T-cell (primary cell): ENCODE measurements around the gene CYP1B1. TPM values are rescaled to one million over a fixed set of nuclear protein-coding genes. Genes with fewer than 3 reads are reported as not detected.
"Not testable (repeated sequence)": the region's sequence is repeated elsewhere in the genome, so short reads cannot be mapped to it uniquely, and the experiment has no call there.

Source experiments
- ATAC-seq, 4 experiments: fragments of 200-7000 bp in 3 of 4; fragments of 150-1000 bp in 1 of 4; cut with Tn5 transposase; replicated peaks in 1 of 4; 1 replicate in 3 of 4; 2 replicates in 1 of 4; pipeline ENCODE4 v1.10.0; 2021; ENCODE audit warnings: moderate library complexity in 3 of 4, mild to moderate bottlenecking in 2 of 4, moderate number of reproducible peaks in 1 of 4
- CTCF ChIA-PET, 2 donors: fragments of 300-600 bp; sonication (Branson Sonifier 250); formaldehyde crosslinking; loops; one replicate each; lab custom pipeline; 2022; ENCODE audit warnings: antibody characterized with exemption in 2 of 2; lab: Charles Lee
- POLR2A ChIA-PET, 2 donors: fragments of 300-600 bp; sonication (Branson Sonifier 250); formaldehyde crosslinking; loops; one replicate each; lab custom pipeline; 2022; ENCODE audit warnings: antibody characterized with exemption in 2 of 2; lab: Charles Lee
- DNase-seq, 35 experiments: peaks; one replicate each; pipeline versions ENCODE4 v3.0.0 to v3.0.0-alpha.2; 2013 to 2023
- H3K27ac ChIP-seq: one replicate; pipeline ENCODE4 v1.5.1; 2013; ENCODE audit warnings: low read length
- H3K27me3 ChIP-seq, 2 experiments: replicated peaks in 1 of 2; 1 replicate in 1 of 2; 2 replicates in 1 of 2; pipeline versions ENCODE4 v1.6.1 to v1.7.0; 2013; ENCODE audit warnings: low read length in 1 of 2, mixed read lengths in 1 of 2; ENCODE audit not compliant: control insufficient read depth in 2 of 2, insufficient read depth in 2 of 2; ENCODE audit errors: extremely low read depth in 1 of 2
- H3K36me3 ChIP-seq, 2 donors: 1 replicate in 1 of 2; 2 replicates in 1 of 2; pipeline versions ENCODE4 v1.6.1 to v1.7.0; 2013; ENCODE audit warnings: low read length in 1 of 2; ENCODE audit not compliant: control insufficient read depth in 2 of 2, insufficient read depth in 1 of 2; ENCODE audit errors: extremely low read depth in 1 of 2
- H3K4me1 ChIP-seq, 2 experiments: 1 replicate in 1 of 2; 2 replicates in 1 of 2; pipeline versions ENCODE4 v1.6.1 to v1.7.0; 2013; ENCODE audit warnings: low read length in 2 of 2, mixed read lengths in 1 of 2; ENCODE audit not compliant: insufficient read depth in 2 of 2, control insufficient read depth in 1 of 2; ENCODE audit errors: extremely low read depth in 1 of 2
- H3K4me3 ChIP-seq, 2 donors: 1 replicate in 1 of 2; 2 replicates in 1 of 2; pipeline versions ENCODE4 v1.5.1 to v1.7.0; 2013; ENCODE audit warnings: mild to moderate bottlenecking in 2 of 2, low read length in 1 of 2, moderate library complexity in 1 of 2; ENCODE audit not compliant: control insufficient read depth in 1 of 2; ENCODE audit errors: extremely low read depth in 1 of 2
- H3K9me3 ChIP-seq: 2 replicates; pipeline ENCODE4 v1.7.0; 2013
- H3K27ac Mint-ChIP-seq, 2 donors: one replicate each; pipeline ENCODE4 v1.8.0; 2020 to 2021; ENCODE audit warnings: mild to moderate bottlenecking in 2 of 2, mixed read lengths in 2 of 2
- H3K27me3 Mint-ChIP-seq, 2 donors: one replicate each; pipeline ENCODE4 v1.8.0; 2021 to 2022; ENCODE audit warnings: mixed read lengths in 2 of 2
- H3K36me3 Mint-ChIP-seq: one replicate; pipeline ENCODE4 v1.8.0; 2021; ENCODE audit warnings: mixed read lengths
- H3K4me1 Mint-ChIP-seq, 3 donors: one replicate each; pipeline ENCODE4 v1.8.0; 2020 to 2022; ENCODE audit warnings: mixed read lengths in 3 of 3, mild to moderate bottlenecking in 1 of 3
- H3K4me3 Mint-ChIP-seq, 3 donors: one replicate each; pipeline ENCODE4 v1.8.0; 2020 to 2022; ENCODE audit warnings: mild to moderate bottlenecking in 3 of 3, mixed read lengths in 3 of 3, moderate library complexity in 3 of 3
- H3K9me3 Mint-ChIP-seq, 3 donors: one replicate each; pipeline ENCODE4 v1.8.0; 2020 to 2022; ENCODE audit warnings: mixed read lengths in 3 of 3
- WGBS: methylation state at CpG from one replicate; pipeline ENCODE4 v1.1.5; 2013; ENCODE audit warnings: missing lambda C conversion rate; ENCODE audit not compliant: insufficient coverage; 5-methylcytosine and 5-hydroxymethylcytosine counted together
- total RNA-seq, 35 experiments: library from RNA in 6 of 35; stranded (reverse) in 6 of 35; fragments of 120-200 nt in 1 of 35; gene quantifications; one replicate each; pipeline versions ENCODE4 v1.2.1 to v1.2.4 and lab custom pipeline; 2013 to 2026

The CYP1B1 gene
- total RNA-seq, 5 donors from 2014 or later (not counting 1 experiment from before 2014, with no cell fraction given): 0.66 to 0.85 (median 0.76) TPM; not detected in 2

GRCh38 chr2:38120264-38120592 is 44.3 kb upstream of the CYP1B1 start:
- POLR2A ChIA-PET: no interaction called here
- Histone ChIP-seq H3K9me3 (no peaks in the 10 kb centered on the region), H3K4me1 (no peaks in the 10 kb centered on the region), H3K4me3 (no peak overlapping the region), H3K36me3 (no peaks in the 10 kb centered on the region), H3K27me3 (peaks cover 0 to 2% of the 10 kb centered on the region in 2 experiments), H3K27ac (no peak overlapping the region)
- peaks cover 11 to 16% of the 10 kb centered on the region in 2 donors for H3K27me3 Mint-ChIP-seq
- H3K36me3 Mint-ChIP-seq: no peaks in the 10 kb centered on the region
- 50% methylated on average over 1 of the region's 2 CpGs for WGBS
- DNase-seq: no peak
- no peaks in the 10 kb centered on the region for H3K9me3 Mint-ChIP-seq
- no peak overlapping the region for H3K4me3 Mint-ChIP-seq
- no peak for ATAC-seq
- no peaks in the 10 kb centered on the region for H3K4me1 Mint-ChIP-seq
- no peak overlapping the region for H3K27ac Mint-ChIP-seq
- CTCF ChIA-PET: no interaction called here

- H3K27ac Mint-ChIP-seq: no peak overlapping the region
- H3K4me1 Mint-ChIP-seq: no peaks in the 10 kb centered on the region
- Histone ChIP-seq H3K27ac (no peak overlapping the region), H3K27me3 (peaks cover 0 to 2% of the 10 kb centered on the region in 2 experiments), H3K4me1 (no peaks in the 10 kb centered on the region), H3K36me3 (no peaks in the 10 kb centered on the region), H3K9me3 (no peaks in the 10 kb centered on the region), H3K4me3 (no peak overlapping the region)
- H3K36me3 Mint-ChIP-seq: no peaks in the 10 kb centered on the region
- CTCF ChIA-PET: interaction anchor here in 1 of 2 donors (0.5 kb wide), 1 partner anchor 962 kb away, joined by 3 read pairs; no protein-coding TSS in a partner anchor
- peaks cover 17 to 36% of the 10 kb centered on the region in 2 donors for H3K27me3 Mint-ChIP-seq
- DNase-seq (no peak), ATAC-seq (no peak)
- H3K4me3 Mint-ChIP-seq: no peak overlapping the region
- POLR2A ChIA-PET: no interaction called here
- H3K9me3 Mint-ChIP-seq: no peaks in the 10 kb centered on the region
- no CpG with 5 or more reads among the region's 3 CpGs for WGBS
Measured at GRCh38 chr2:38116762-38117161, 40.8 kb upstream of the CYP1B1 start.

GRCh38 chr2:38115216-38116032 is 39.5 kb upstream of the CYP1B1 start:
- H3K27ac Mint-ChIP-seq: no peak overlapping the region
- POLR2A ChIA-PET: no interaction called here
- Histone ChIP-seq H3K4me3 (no peak overlapping the region), H3K9me3 (no peaks in the 10 kb centered on the region), H3K27me3 (no peaks in the 10 kb centered on the region), H3K36me3 (no peaks in the 10 kb centered on the region), H3K27ac (no peak overlapping the region), H3K4me1 (no peaks in the 10 kb centered on the region)
- no peak overlapping the region for H3K4me3 Mint-ChIP-seq
- CTCF ChIA-PET: interaction anchor here (0.6 to 1.0 kb wide), 4 partner anchors 13 to 582 kb away, joined by 3 to 5 read pairs (median 3); no protein-coding TSS in a partner anchor
- DNase-seq (peak in 31 of 35 experiments; percentile 5 to 61 (median 43)), ATAC-seq (peak in 1 of 4 experiments; percentile 35)
- peaks cover 24 to 49% of the 10 kb centered on the region in 2 donors for H3K27me3 Mint-ChIP-seq
- no peaks in the 10 kb centered on the region for H3K4me1 Mint-ChIP-seq
- H3K9me3 Mint-ChIP-seq: peaks cover 0 to 3% (median 0%) of the 10 kb centered on the region in 3 donors
- WGBS: 0% methylated on average over 1 of the region's 8 CpGs
- H3K36me3 Mint-ChIP-seq: no peaks in the 10 kb centered on the region

GRCh38 chr2:38113981-38114708 is 38.2 kb upstream of the CYP1B1 start:
- peaks cover 21 to 45% of the 10 kb centered on the region in 2 donors for H3K27me3 Mint-ChIP-seq
- no peak overlapping the region for H3K4me3 ChIP-seq
- H3K36me3 ChIP-seq: no peaks in the 10 kb centered on the region
- peaks cover 0 to 3% (median 0%) of the 10 kb centered on the region in 3 donors for H3K9me3 Mint-ChIP-seq
- no peaks in the 10 kb centered on the region for H3K9me3 ChIP-seq
- no peak overlapping the region for H3K27ac Mint-ChIP-seq
- no peak overlapping the region for H3K4me3 Mint-ChIP-seq
- CTCF ChIA-PET: no interaction called here
- peaks cover 0 to 3% of the 10 kb centered on the region in 2 experiments for H3K27me3 ChIP-seq
- ATAC-seq (no peak), DNase-seq (no peak)
- H3K4me1 ChIP-seq: no peaks in the 10 kb centered on the region
- WGBS: 51% methylated on average over 3 of the region's 4 CpGs
- POLR2A ChIA-PET: no interaction called here
- H3K4me1 Mint-ChIP-seq: no peaks in the 10 kb centered on the region
- no peak overlapping the region for H3K27ac ChIP-seq
- H3K36me3 Mint-ChIP-seq: no peaks in the 10 kb centered on the region

- H3K36me3 Mint-ChIP-seq: no peaks in the 10 kb centered on the region
- H3K27ac ChIP-seq: no peak overlapping the region
- no peak overlapping the region for H3K4me3 Mint-ChIP-seq
- 75% methylated on average over 2 of the region's 3 CpGs for WGBS
- no peaks in the 10 kb centered on the region for H3K36me3 ChIP-seq
- H3K4me1 ChIP-seq: no peaks in the 10 kb centered on the region
- ChIA-PET CTCF (no interaction called here), POLR2A (no interaction called here)
- no peak for DNase-seq
- no peak overlapping the region for H3K27ac Mint-ChIP-seq
- no peak overlapping the region for H3K4me3 ChIP-seq
- peaks cover 16 to 46% of the 10 kb centered on the region in 2 donors for H3K27me3 Mint-ChIP-seq
- no peaks in the 10 kb centered on the region for H3K9me3 ChIP-seq
- no peaks in the 10 kb centered on the region for H3K4me1 Mint-ChIP-seq
- H3K9me3 Mint-ChIP-seq: peaks cover 0 to 3% (median 0%) of the 10 kb centered on the region in 3 donors
- no peak for ATAC-seq
- H3K27me3 ChIP-seq: peaks cover 2 to 4% of the 10 kb centered on the region in 2 experiments
Measured at GRCh38 chr2:38113051-38113450, 37.1 kb upstream of the CYP1B1 start.

- H3K36me3 Mint-ChIP-seq, H3K4me3 ChIP-seq, H3K4me3 Mint-ChIP-seq, H3K9me3 ChIP-seq, CTCF ChIA-PET, POLR2A ChIA-PET, H3K27me3 ChIP-seq, H3K27ac Mint-ChIP-seq, DNase-seq, H3K9me3 Mint-ChIP-seq, H3K36me3 ChIP-seq, H3K27ac ChIP-seq, ATAC-seq, H3K4me1 Mint-ChIP-seq, H3K4me1 ChIP-seq: not testable (repeated sequence)
- H3K27me3 Mint-ChIP-seq: peaks cover 16 to 53% of the 10 kb centered on the region in 2 donors
- no CpG with 5 or more reads among the region's 4 CpGs for WGBS
Measured at GRCh38 chr2:38111350-38111749, 35.4 kb upstream of the CYP1B1 start.
